Measurements from ENCODE around the gene RNF149.

DNA sequence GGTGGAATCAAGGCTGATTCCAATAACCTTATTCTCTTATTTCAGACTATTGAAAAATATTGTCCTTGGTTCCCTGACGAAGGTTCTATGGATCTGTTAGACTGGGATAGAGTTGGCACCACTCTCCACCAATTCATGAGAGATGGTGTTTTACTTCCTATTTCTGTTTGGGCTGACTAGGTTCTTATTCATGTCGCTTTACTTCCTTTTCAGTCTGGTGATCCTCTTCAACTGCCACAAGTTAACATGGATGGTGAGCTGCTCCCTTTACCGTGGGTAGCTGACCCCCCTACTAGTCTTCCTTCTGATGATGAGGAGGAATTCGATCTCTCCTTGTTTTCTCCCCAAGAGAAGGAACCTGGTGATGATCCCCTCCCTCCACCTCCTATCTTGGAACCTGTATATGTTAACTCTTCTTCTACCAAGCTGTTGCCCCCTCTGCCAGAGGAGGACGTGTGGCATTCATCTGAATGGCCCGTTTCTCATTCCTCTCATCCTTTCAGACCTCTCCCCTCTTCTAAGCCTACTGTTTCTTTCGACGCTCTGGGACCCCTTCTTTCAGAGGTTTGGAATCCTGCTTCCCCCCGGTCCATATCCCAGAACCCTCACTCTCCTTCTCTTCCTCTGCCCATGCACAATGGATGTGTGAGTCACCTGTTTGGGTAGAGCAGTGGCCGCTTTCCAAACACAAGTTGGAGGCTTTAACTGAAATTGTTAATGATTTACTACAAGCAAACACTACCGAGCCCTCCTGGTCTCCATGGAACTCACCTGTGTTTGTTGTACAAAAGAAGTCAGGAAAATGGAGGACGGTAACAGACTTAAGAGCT is 69.4 kb downstream of the RNF149 start:
- TF ChIP-seq, protein P1, sequence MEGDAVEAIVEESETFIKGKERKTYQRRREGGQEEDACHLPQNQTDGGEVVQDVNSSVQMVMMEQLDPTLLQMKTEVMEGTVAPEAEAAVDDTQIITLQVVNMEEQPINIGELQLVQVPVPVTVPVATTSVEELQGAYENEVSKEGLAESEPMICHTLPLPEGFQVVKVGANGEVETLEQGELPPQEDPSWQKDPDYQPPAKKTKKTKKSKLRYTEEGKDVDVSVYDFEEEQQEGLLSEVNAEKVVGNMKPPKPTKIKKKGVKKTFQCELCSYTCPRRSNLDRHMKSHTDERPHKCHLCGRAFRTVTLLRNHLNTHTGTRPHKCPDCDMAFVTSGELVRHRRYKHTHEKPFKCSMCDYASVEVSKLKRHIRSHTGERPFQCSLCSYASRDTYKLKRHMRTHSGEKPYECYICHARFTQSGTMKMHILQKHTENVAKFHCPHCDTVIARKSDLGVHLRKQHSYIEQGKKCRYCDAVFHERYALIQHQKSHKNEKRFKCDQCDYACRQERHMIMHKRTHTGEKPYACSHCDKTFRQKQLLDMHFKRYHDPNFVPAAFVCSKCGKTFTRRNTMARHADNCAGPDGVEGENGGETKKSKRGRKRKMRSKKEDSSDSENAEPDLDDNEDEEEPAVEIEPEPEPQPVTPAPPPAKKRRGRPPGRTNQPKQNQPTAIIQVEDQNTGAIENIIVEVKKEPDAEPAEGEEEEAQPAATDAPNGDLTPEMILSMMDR (conservative IDR thresholded peaks at IDR 0.05 in 1 of 2, IDR thresholded peaks at IDR 0.05 in 1 of 2; ENCODE audit: low read depth in 1 of 2, low read length in 2 of 2), result no peak
- TF ChIP-seq EZH2 (IDR thresholded peaks at IDR 0.05; ENCODE audit: low read length, missing control alignments), result no peak
